Liver (tissue), 9 donors: ENCODE results near the gene ADRA1B. TPM values are rescaled to one million over a fixed set of nuclear protein-coding genes. Genes with fewer than 3 reads are reported as not detected.

Experiments used
- DNase-seq: peaks from one replicate; pipeline ENCODE4 v3.0.0-alpha.2; 2017; ENCODE audit warnings: low spot score
- H3K27ac ChIP-seq, 2 donors: one replicate each; pipeline ENCODE4 v1.7.0; 2013; ENCODE audit warnings: inconsistent platforms in 2 of 2, low read length in 2 of 2, control low read depth in 1 of 2, low read depth in 1 of 2, mild to moderate bottlenecking in 1 of 2
- H3K27me3 ChIP-seq, 4 donors: one replicate each; pipeline versions ENCODE4 v1.6.1 to v1.7.0; 2013; ENCODE audit warnings: low read length in 3 of 4, inconsistent platforms in 1 of 4, mild to moderate bottlenecking in 1 of 4, moderate library complexity in 1 of 4; ENCODE audit not compliant: control insufficient read depth in 4 of 4, insufficient read depth in 4 of 4
- H3K36me3 ChIP-seq, 4 donors: one replicate each; pipeline versions ENCODE4 v1.6.1 to v1.7.0; 2013; ENCODE audit warnings: low read length in 3 of 4, mild to moderate bottlenecking in 3 of 4, low read depth in 1 of 4, moderate library complexity in 1 of 4; ENCODE audit not compliant: control insufficient read depth in 4 of 4, insufficient read depth in 3 of 4
- H3K4me1 ChIP-seq, 4 donors: one replicate each; pipeline versions ENCODE4 v1.6.1 to v1.7.0; 2013; ENCODE audit warnings: low read length in 3 of 4, mild to moderate bottlenecking in 3 of 4, moderate library complexity in 1 of 4; ENCODE audit not compliant: control insufficient read depth in 4 of 4, insufficient read depth in 4 of 4
- H3K4me3 ChIP-seq, 3 donors: one replicate each; pipeline versions ENCODE4 v1.6.1 to v1.7.0; 2013; ENCODE audit warnings: low read length in 3 of 3, control low read depth in 1 of 3, low read depth in 1 of 3, mild to moderate bottlenecking in 1 of 3
- H3K9ac ChIP-seq, 2 donors: one replicate each; pipeline ENCODE4 v1.7.0; 2013; ENCODE audit warnings: low read length in 2 of 2, mild to moderate bottlenecking in 2 of 2, moderate library complexity in 2 of 2, control low read depth in 1 of 2, low read depth in 1 of 2
- H3K9me3 ChIP-seq, 4 donors: one replicate each; pipeline versions ENCODE4 v1.6.1 to v1.7.0; 2013; ENCODE audit warnings: low read length in 3 of 4; ENCODE audit not compliant: control insufficient read depth in 4 of 4
- ATF3 ChIP-seq: IDR thresholded peaks from 2 replicates; pipeline ENCODE4 v1.6.1; 2016; ENCODE audit warnings: antibody characterized with exemption
- CTCF ChIP-seq: fragments of 150-350 bp; IDR thresholded peaks from 2 replicates; pipeline ENCODE4 v1.5.1; 2017; ENCODE audit warnings: improper control_type of control experiment, low read depth, low read length; ENCODE audit not compliant: missing input control
- EGR1 ChIP-seq, 2 donors: IDR thresholded peaks; 2 replicates each; pipeline ENCODE4 v1.6.1; 2016 to 2018; ENCODE audit warnings: antibody characterized with exemption in 2 of 2, low read depth in 2 of 2
- GABPA ChIP-seq, 2 donors: IDR thresholded peaks in 1 of 2; conservative IDR thresholded peaks in 1 of 2; 2 replicates each; pipeline ENCODE4 v1.6.1; 2016; ENCODE audit warnings: antibody characterized with exemption in 2 of 2, mild to moderate bottlenecking in 1 of 2, moderate library complexity in 1 of 2
- HNF4A ChIP-seq, 2 donors: conservative IDR thresholded peaks; 2 replicates each; pipeline ENCODE4 v1.6.1; 2016; ENCODE audit warnings: antibody characterized with exemption in 2 of 2, mild to moderate bottlenecking in 2 of 2
- HNF4G ChIP-seq: IDR thresholded peaks from 2 replicates; pipeline ENCODE4 v1.6.1; 2016; ENCODE audit warnings: antibody characterized with exemption
- MAX ChIP-seq: IDR thresholded peaks from 2 replicates; pipeline ENCODE4 v1.6.1; 2016; ENCODE audit warnings: antibody characterized with exemption
- NR2F2 ChIP-seq: IDR thresholded peaks from 2 replicates; pipeline ENCODE4 v1.6.1; 2016; ENCODE audit warnings: antibody characterized with exemption
- RAD21 ChIP-seq, 2 donors: IDR thresholded peaks; 2 replicates each; pipeline ENCODE4 v1.6.1; 2016; ENCODE audit warnings: antibody characterized with exemption in 2 of 2, mild to moderate bottlenecking in 2 of 2
- RXRA ChIP-seq, 2 donors: IDR thresholded peaks; 2 replicates each; pipeline ENCODE4 v1.6.1; 2017 to 2018; ENCODE audit warnings: antibody characterized with exemption in 2 of 2, mild to moderate bottlenecking in 1 of 2
- TAF1 ChIP-seq: conservative IDR thresholded peaks from 2 replicates; pipeline ENCODE4 v1.6.1; 2016; ENCODE audit warnings: antibody characterized with exemption, mild to moderate bottlenecking
- YY1 ChIP-seq: IDR thresholded peaks from 2 replicates; pipeline ENCODE4 v1.6.1; 2016; ENCODE audit warnings: antibody characterized with exemption, mild to moderate bottlenecking
- ZBTB33 ChIP-seq: IDR thresholded peaks from 2 replicates; pipeline ENCODE4 v1.6.1; 2016; ENCODE audit warnings: antibody characterized with exemption
- WGBS: extraction: QIAGEN DNeasy Blood & Tissue Kit; methylation state at CpG from one replicate; pipeline ENCODE4 v1.1.7; 2013; 5-methylcytosine and 5-hydroxymethylcytosine counted together
- polyA plus RNA-seq, 2 donors: library from polyadenylated mRNA; stranded (reverse) in 1 of 2; unstranded in 1 of 2; fragments of 200-250 nt in 1 of 2; fragments of >200 nt in 1 of 2; fragmentation: Nextera tagmentation in 1 of 2; extraction: Ambion mirVana in 1 of 2; gene quantifications; one replicate each; pipeline versions ENCODE4 v1.2.1 to v1.2.3, GENCODE V29; 2013 to 2015
- total RNA-seq, 2 donors: library from RNA; depleted of rRNA; stranded (reverse); fragments of >200 nt; gene quantifications; one replicate each; pipeline ENCODE4 v1.2.3, GENCODE V29; 2014
- donor health status: healthy.
- donor health status: healthy.
- donor health status: healthy.
- donor health status: healthy.
- donor health status: healthy.

Gene ADRA1B
- total and polyA plus RNA-seq, 4 donors, result 0.70 to 13.1 (median 8.2) TPM

GRCh38 chr5:159976921-159977320, 60.6 kb downstream of the ADRA1B start:
- no peaks in the 10 kb centered on the region for H3K36me3 ChIP-seq
- H3K9me3 ChIP-seq, result no peaks in the 10 kb centered on the region
- no peak overlapping the region for H3K4me3 ChIP-seq
- no peak overlapping the region for H3K27ac ChIP-seq
- TF ChIP-seq RAD21 (IDR thresholded peaks at IDR 0.05) (no peak), ZBTB33 (no peak), ATF3 (no peak), HNF4A (conservative IDR thresholded peaks at IDR 0.05) (no peak)
- H3K4me1 ChIP-seq, result peaks cover 0 to 4% (median 2%) of the 10 kb centered on the region in 4 donors
- no peak for DNase-seq
- WGBS, result 89% methylated on average over 3 of the region's 3 CpGs
- no peak overlapping the region for H3K9ac ChIP-seq
- H3K27me3 ChIP-seq, result no peaks in the 10 kb centered on the region

GRCh38 chr5:159978358-159978757, 62.1 kb downstream of the ADRA1B start:
- no peak overlapping the region for H3K4me3 ChIP-seq
- whole genome bisulfite sequencing, result 21% methylated on average over 2 of the region's 2 CpGs
- no peaks in the 10 kb centered on the region for H3K36me3 ChIP-seq
- no peak overlapping the region for H3K9ac ChIP-seq
- no peak overlapping the region for H3K27ac ChIP-seq
- no peak for DNase-seq
- no peaks in the 10 kb centered on the region for H3K27me3 ChIP-seq
- no peaks in the 10 kb centered on the region for H3K4me1 ChIP-seq
- H3K9me3 ChIP-seq, result no peaks in the 10 kb centered on the region
- TF ChIP-seq NR2F2, result no peak
- no peak for TF ChIP-seq RXRA (IDR thresholded peaks at IDR 0.05)
- TF ChIP-seq ATF3, result no peak
- no peak for TF ChIP-seq MAX
- no peak for TF ChIP-seq TAF1
- no peak for TF ChIP-seq GABPA (IDR thresholded peaks at IDR 0.05 in 1 of 2, conservative IDR thresholded peaks at IDR 0.05 in 1 of 2)
- TF ChIP-seq YY1, result no peak
- no peak for TF ChIP-seq CTCF
- no peak for TF ChIP-seq EGR1 (IDR thresholded peaks at IDR 0.05; ENCODE audit: low read depth in 2 of 2)
- no peak for TF ChIP-seq HNF4G
